K562 (cell line): Measurements from ENCODE around the gene SLC4A2. TPM values are rescaled to one million over a fixed set of nuclear protein-coding genes. Genes with fewer than 3 reads are reported as not detected.

Source experiments
- ATAC-seq: fragments of 200-7000 bp; cut with Tn5 transposase; 3 replicates; pipeline ENCODE4 v1.9.1; 2020; ENCODE audit warnings: moderate library complexity
- BruUV-seq: library from RNA; stranded (reverse); fragments of 400-500 nt; replicated peaks from 2 replicates; lab custom pipeline; 2021; lab: Mats Ljungman, UMichigan
- CTCF ChIA-PET: fragments of 300-600 bp; formaldehyde crosslinking; extraction: SDS; loops from one replicate; lab custom pipeline; 2021; ENCODE audit warnings: low intra/inter-chr PET ratio; lab: Yijun Ruan, JAX
- POLR2A ChIA-PET: fragments of 300-600, 350-650 bp; sonication (Branson Sonifier 250); formaldehyde crosslinking; extraction: SDS; loops from one replicate; lab custom pipeline; 2021; ENCODE audit warnings: antibody characterized with exemption, inconsistent platforms; lab: Yijun Ruan, JAX
- DNase-seq, 4 experiments: peaks; one replicate each; pipeline versions ENCODE4 v3.0.0 to v3.0.0-alpha.2; 2011 to 2018; ENCODE audit warnings: low spot score in 3 of 4, mixed read lengths in 3 of 4; ENCODE audit errors: extremely low read depth in 1 of 4
- FAIRE-seq: peaks from 2 replicates; lab custom pipeline; 2011; peaks lifted over from hg19 to GRCh38; lab: Jason Lieb, UNC
- H2AFZ ChIP-seq: 2 replicates; pipeline ENCODE4 v1.6.0; 2011; ENCODE audit warnings: low read depth, low read length, control low read depth, inconsistent platforms
- H3K27ac ChIP-seq: fragments of 200-600 bp; 3 replicates; pipeline ENCODE4 v1.8.0; 2011; ENCODE audit warnings: low read depth, mild to moderate bottlenecking, control low read depth, inconsistent platforms, low read length, moderate library complexity, mixed read lengths; ENCODE audit errors: extremely low read depth
- H3K27me3 ChIP-seq, 2 experiments: fragments of 300-600 bp in 1 of 2; 2 replicates in 1 of 2; 3 replicates in 1 of 2; pipeline versions ENCODE4 v1.6.0 to v1.8.0; 2011; ENCODE audit warnings: inconsistent platforms in 2 of 2, low read length in 2 of 2, mild to moderate bottlenecking in 1 of 2, mixed read lengths in 1 of 2, moderate library complexity in 1 of 2; ENCODE audit not compliant: control insufficient read depth in 2 of 2, insufficient read depth in 2 of 2
- H3K36me3 ChIP-seq: fragments of 300-600 bp; 3 replicates; pipeline ENCODE4 v1.8.0; 2011; ENCODE audit warnings: mild to moderate bottlenecking, low read length, inconsistent platforms; ENCODE audit not compliant: control insufficient read depth, insufficient read depth
- H3K4me1 ChIP-seq, 2 experiments: fragments of 200-600 bp in 1 of 2; replicated peaks in 1 of 2; 2 replicates in 1 of 2; 3 replicates in 1 of 2; pipeline versions ENCODE4 v1.5.1 to v1.8.0; 2011; ENCODE audit warnings: inconsistent platforms in 2 of 2, low read length in 2 of 2, mild to moderate bottlenecking in 1 of 2, mixed read lengths in 1 of 2, moderate library complexity in 1 of 2; ENCODE audit not compliant: control insufficient read depth in 2 of 2, insufficient read depth in 2 of 2
- H3K4me2 ChIP-seq: 2 replicates; pipeline ENCODE4 v1.6.1; 2011; ENCODE audit warnings: low read length, control low read depth, inconsistent platforms, mixed read lengths; ENCODE audit not compliant: insufficient read depth
- H3K4me3 ChIP-seq: fragments of 200-600 bp; sonication (generic), shearing (Covaris generic); 2 replicates; pipeline ENCODE4 v1.5.1; 2016; ENCODE audit warnings: control low read depth, inconsistent platforms
- H3K79me2 ChIP-seq: fragments of 200-600 bp; 3 replicates; pipeline ENCODE4 v1.8.0; 2011; ENCODE audit warnings: low read length, inconsistent platforms; ENCODE audit not compliant: control insufficient read depth, insufficient read depth
- H3K9ac ChIP-seq, 2 experiments: 2 replicates each; pipeline versions ENCODE4 v1.6.0 to v1.6.1; 2011; ENCODE audit warnings: low read depth in 2 of 2, low read length in 2 of 2, control low read depth in 1 of 2, inconsistent platforms in 1 of 2, mild to moderate bottlenecking in 1 of 2, mixed read lengths in 1 of 2; ENCODE audit not compliant: insufficient read depth in 1 of 2
- H3K9me1 ChIP-seq: one replicate; pipeline ENCODE4 v1.6.0; 2011; ENCODE audit warnings: inconsistent platforms, mild to moderate bottlenecking, low read length, moderate library complexity; ENCODE audit not compliant: control insufficient read depth, insufficient read depth
- H3K9me3 ChIP-seq: replicated peaks from 2 replicates; pipeline ENCODE4 v1.5.1; 2011; ENCODE audit warnings: low read depth, low read length, inconsistent platforms; ENCODE audit not compliant: control insufficient read depth, insufficient read depth
- H4K20me1 ChIP-seq: replicated peaks from 2 replicates; pipeline ENCODE4 v1.6.1; 2011; ENCODE audit warnings: low read length, inconsistent platforms, mixed read lengths; ENCODE audit not compliant: control insufficient read depth, insufficient read depth
- BACH1 ChIP-seq: fragments of 200-800 bp; sonication (Bioruptor generic); IDR thresholded peaks from 2 replicates; pipeline ENCODE4 v1.6.1; 2016; ENCODE audit warnings: missing genetic modification characterization, missing compliant biosample characterization
- CBFA2T3 ChIP-seq: fragments of 450-650 bp; IDR thresholded peaks from 2 replicates; pipeline ENCODE4 v1.6.1; 2017
- CEBPB ChIP-seq: fragments of 450-650 bp; IDR thresholded peaks from 2 replicates; pipeline ENCODE4 v1.6.1; 2016; ENCODE audit warnings: missing genetic modification characterization, missing compliant biosample characterization
- MAFG ChIP-seq: fragments of 450-650 bp; conservative IDR thresholded peaks from 2 replicates; pipeline ENCODE4 v1.6.1; 2016; ENCODE audit warnings: missing genetic modification characterization, missing compliant biosample characterization
- MECOM ChIP-seq: fragments of 250-450 bp; sonication (Bioruptor Pico); IDR thresholded peaks from 2 replicates; pipeline ENCODE4 v1.8.0; 2022; ENCODE audit warnings: inconsistent platforms
- MEIS2 ChIP-seq: fragments of 450-650 bp; IDR thresholded peaks from 2 replicates; pipeline ENCODE4 v1.6.1; 2014; ENCODE audit warnings: mild to moderate bottlenecking; ENCODE audit not compliant: partially characterized antibody
- MIER1 ChIP-seq: fragments of 450-650 bp; IDR thresholded peaks from 2 replicates; pipeline ENCODE4 v1.6.1; 2016; ENCODE audit warnings: antibody characterized with exemption, mild to moderate bottlenecking, low read depth
- NONO ChIP-seq, 2 experiments: fragments of 200-400 bp in 1 of 2; fragments of 450-650 bp in 1 of 2; formaldehyde crosslinking in 1 of 2; IDR thresholded peaks; 2 replicates each; pipeline ENCODE4 v1.6.1; 2017; ENCODE audit warnings: low read depth in 2 of 2, mild to moderate bottlenecking in 2 of 2, moderate library complexity in 2 of 2, low read length in 1 of 2
- RAD21 ChIP-seq, 2 experiments: fragments of 250-450 bp in 1 of 2; fragments of 450-650 bp in 1 of 2; sonication (Bioruptor Pico) in 1 of 2; formaldehyde crosslinking in 1 of 2; IDR thresholded peaks in 1 of 2; conservative IDR thresholded peaks in 1 of 2; 2 replicates each; pipeline versions ENCODE4 v1.4.0 to v1.8.0; 2020 to 2022; ENCODE audit warnings: mild to moderate bottlenecking in 2 of 2, moderate library complexity in 1 of 2
- SIN3B ChIP-seq: fragments of 450-650 bp; IDR thresholded peaks from 2 replicates; pipeline ENCODE4 v1.6.1; 2017; ENCODE audit warnings: low read depth, mild to moderate bottlenecking, moderate library complexity
- TCF3 ChIP-seq: sonication (generic); formaldehyde crosslinking; IDR thresholded peaks from 2 replicates; pipeline ENCODE4 v1.4.0; 2020; ENCODE audit warnings: mild to moderate bottlenecking, missing genetic modification reagents
- XRCC5 ChIP-seq: fragments of 200-400 bp; formaldehyde crosslinking; IDR thresholded peaks from 2 replicates; pipeline ENCODE4 v1.6.1; 2017; ENCODE audit warnings: low read depth, mild to moderate bottlenecking, low read length
- ZKSCAN3 ChIP-seq: fragments of 250-450 bp; sonication (Bioruptor Pico); IDR thresholded peaks from 2 replicates; pipeline ENCODE4 v1.4.0; 2020
- ZNF23 ChIP-seq: fragments of 250-450 bp; sonication (Bioruptor Pico); IDR thresholded peaks from 2 replicates; pipeline ENCODE4 v1.4.0; 2020; ENCODE audit warnings: mild to moderate bottlenecking
- WGBS: fragments of 100-300 bp; shearing (Covaris generic); methylation state at CpG from one replicate; pipeline ENCODE4 v1.1.6; 2016; ENCODE audit warnings: low coverage, mixed read lengths; ENCODE audit not compliant: insufficient coverage; ENCODE audit errors: missing lambda C conversion rate; 5-methylcytosine and 5-hydroxymethylcytosine counted together
- in situ Hi-C: fragments of 300-500 bp; cut with MboI; formaldehyde crosslinking; loops from 4 replicates; pipeline ENCODE4 v1.15.0; 2018; ENCODE audit warnings: inconsistent platforms, mixed read lengths
- intact Hi-C: fragments of 100-400 bp; cut with micrococcal nuclease; formaldehyde crosslinking; loops from 2 replicates; pipeline ENCODE4 v1.14.2; 2022
- polyA plus RNA-seq, 8 experiments: library from polyadenylated mRNA; depleted of rRNA in 4 of 8; stranded (reverse) in 5 of 8; unstranded in 3 of 8; fragments of >200 nt; fragmentation: Nextera tagmentation in 2 of 8; fragmentation: Illumina TruSeq in 1 of 8; extraction: Ambion mirVana in 2 of 8; extraction: Trizol in 1 of 8; gene quantifications; 2 replicates each; pipeline versions ENCODE4 v1.2.1 to v1.2.3, GENCODE V29; 2011 to 2014; ENCODE audit warnings: inconsistent platforms in 1 of 8, missing spikeins in 1 of 8
- total RNA-seq, 7 experiments: library from RNA; depleted of rRNA in 6 of 7; stranded (reverse); fragments of >200 nt in 6 of 7; fragmentation: Illumina TruSeq in 2 of 7; extraction: Trizol in 2 of 7; gene quantifications; 2 replicates each; pipeline versions ENCODE4 v1.2.1 to v1.2.3, GENCODE V29; 2011 to 2021; ENCODE audit warnings: low replicate concordance in 1 of 7
- TF ChIP-seq, protein P1 (sequence below): fragments of 200-400 bp; formaldehyde crosslinking; IDR thresholded peaks from 2 replicates; pipeline ENCODE4 v1.6.1; 2017; ENCODE audit warnings: mild to moderate bottlenecking, low read depth, low read length, moderate library complexity
- TF ChIP-seq, protein P2 (sequence below): fragments of 250-450 bp; sonication (Bioruptor Pico); IDR thresholded peaks from 2 replicates; pipeline ENCODE4 v1.5.0; 2021; ENCODE audit warnings: mild to moderate bottlenecking, borderline replicate concordance

SLC4A2 gene
- total and polyA plus RNA-seq, 9 of the 15 experiments (the other 6 are each of a cell fraction or from before 2014, with no cell fraction given) = 11.4 to 375 (median 130) TPM

DNA sequence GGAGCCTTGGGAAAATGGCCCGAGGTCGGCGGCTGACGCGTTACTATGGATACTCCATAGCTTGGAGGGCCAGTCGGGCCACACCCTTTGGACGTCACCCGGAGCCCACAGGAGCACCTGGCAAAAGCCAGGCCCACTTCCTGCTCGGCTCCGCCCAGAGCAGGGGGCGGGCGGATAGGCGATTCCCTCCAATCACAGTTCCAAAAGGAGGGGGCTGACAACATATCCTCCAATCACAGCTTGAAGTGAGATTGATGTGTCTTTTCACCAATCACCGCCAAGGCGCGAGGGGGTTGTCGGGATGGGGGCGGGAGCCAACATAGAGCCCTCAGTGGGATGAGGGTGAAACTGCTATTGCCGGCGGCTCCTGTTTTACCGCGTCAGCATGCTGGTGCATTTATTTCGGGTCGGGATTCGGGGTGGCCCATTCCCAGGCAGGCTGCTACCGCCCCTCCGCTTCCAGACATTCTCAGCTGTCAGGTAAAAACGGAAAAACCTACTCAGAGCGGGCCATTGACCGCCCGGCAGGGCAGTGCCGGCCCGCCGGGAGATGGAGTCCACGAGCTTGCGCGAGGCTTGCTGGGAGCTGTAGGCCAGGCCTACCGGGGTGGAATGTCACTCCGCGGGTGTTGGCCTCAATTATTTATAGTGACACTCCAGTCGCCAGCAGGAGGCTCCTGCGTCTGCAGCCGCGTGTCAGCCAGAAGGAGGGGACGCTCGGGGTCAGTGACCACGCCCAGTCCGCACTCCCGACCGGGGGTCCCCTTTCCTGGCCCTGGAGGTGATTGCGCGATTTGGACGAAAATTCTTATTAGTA lies 31.1 kb upstream of the SLC4A2 start, which contains the start of gene ABCB8:
TSS of gene ABCB8 (plus strand) at position 320 of the 817 bp plus-strand sequence. CDS start at position 386, 66 bp downstream.
- Histone ChIP-seq H3K4me1 (peaks cover 35 to 56% of the 10 kb centered on the region in 2 experiments), H3K9me1 (no peaks in the 10 kb centered on the region), H4K20me1 (no peaks in the 10 kb centered on the region), H3K27ac (peak within 1 kb of the TSS; percentile 73), H3K9ac (peak within 1 kb of the TSS; percentile 64 to 91), H3K4me3 (peak within 1 kb of the TSS; percentile 58), H3K27me3 (no peaks in the 10 kb centered on the region), H2AFZ (peak within 1 kb of the TSS; percentile 94), H3K36me3 (peaks cover 30% of the 10 kb centered on the region; the same call in 2 of the 3 replicates), H3K9me3 (no peaks in the 10 kb centered on the region), H3K79me2 (peaks cover 34% of the 10 kb centered on the region), H3K4me2 (peak within 1 kb of the TSS; percentile 82)
- BruUV-seq = TSS peak; percentile 79
- WGBS = under 1% methylated on average over 53 of the region's 53 CpGs
- intact Hi-C loops (loop anchor here (1.0 to 2.0 kb wide), 7 partner anchors 11 to 198 kb away; partner anchors contain the start of genes ABCF2 and TMUB1), in situ Hi-C loops (no loop called here)
- DNase-seq (peak; percentile 100), ATAC-seq (peak; percentile 93), FAIRE-seq (peak; percentile 100)
- ChIA-PET CTCF (interaction anchor here (0.6 to 2.4 kb wide), 8 partner anchors 20 to 145 kb away, joined by 3 to 33 read pairs (median 4); partner anchors contain the start of genes CDK5 and SLC4A2), POLR2A (interaction anchor here (0.5 to 14.3 kb wide), 22 partner anchors 9 to 174 kb away, joined by 3 to 146 read pairs (median 4); partner anchors contain the start of genes AGAP3 and FASTK)
- TF ChIP-seq XRCC5 = peak; percentile 20
- TF ChIP-seq ZKSCAN3 (CRISPR knock-in tag) = no peak
- peak in 1 of 2 experiments; percentile 55; a peak in 2 of 4 replicates for TF ChIP-seq NONO (IDR thresholded peaks at IDR 0.05; ENCODE audit: low read depth in 2 of 2, low read length in 1 of 2)
- TF ChIP-seq, protein P1, sequence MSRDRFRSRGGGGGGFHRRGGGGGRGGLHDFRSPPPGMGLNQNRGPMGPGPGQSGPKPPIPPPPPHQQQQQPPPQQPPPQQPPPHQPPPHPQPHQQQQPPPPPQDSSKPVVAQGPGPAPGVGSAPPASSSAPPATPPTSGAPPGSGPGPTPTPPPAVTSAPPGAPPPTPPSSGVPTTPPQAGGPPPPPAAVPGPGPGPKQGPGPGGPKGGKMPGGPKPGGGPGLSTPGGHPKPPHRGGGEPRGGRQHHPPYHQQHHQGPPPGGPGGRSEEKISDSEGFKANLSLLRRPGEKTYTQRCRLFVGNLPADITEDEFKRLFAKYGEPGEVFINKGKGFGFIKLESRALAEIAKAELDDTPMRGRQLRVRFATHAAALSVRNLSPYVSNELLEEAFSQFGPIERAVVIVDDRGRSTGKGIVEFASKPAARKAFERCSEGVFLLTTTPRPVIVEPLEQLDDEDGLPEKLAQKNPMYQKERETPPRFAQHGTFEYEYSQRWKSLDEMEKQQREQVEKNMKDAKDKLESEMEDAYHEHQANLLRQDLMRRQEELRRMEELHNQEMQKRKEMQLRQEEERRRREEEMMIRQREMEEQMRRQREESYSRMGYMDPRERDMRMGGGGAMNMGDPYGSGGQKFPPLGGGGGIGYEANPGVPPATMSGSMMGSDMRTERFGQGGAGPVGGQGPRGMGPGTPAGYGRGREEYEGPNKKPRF = no peak
- TF ChIP-seq ZNF23 (CRISPR knock-in tag) = no peak
- TF ChIP-seq TCF3 (CRISPR knock-in tag) = peak; percentile 16
- TF ChIP-seq SIN3B = peak; percentile 99
- TF ChIP-seq CEBPB (tag) = no peak
- TF ChIP-seq MAFG = peak; percentile 43
- peak; percentile 97 for TF ChIP-seq MEIS2
- TF ChIP-seq, protein P2, sequence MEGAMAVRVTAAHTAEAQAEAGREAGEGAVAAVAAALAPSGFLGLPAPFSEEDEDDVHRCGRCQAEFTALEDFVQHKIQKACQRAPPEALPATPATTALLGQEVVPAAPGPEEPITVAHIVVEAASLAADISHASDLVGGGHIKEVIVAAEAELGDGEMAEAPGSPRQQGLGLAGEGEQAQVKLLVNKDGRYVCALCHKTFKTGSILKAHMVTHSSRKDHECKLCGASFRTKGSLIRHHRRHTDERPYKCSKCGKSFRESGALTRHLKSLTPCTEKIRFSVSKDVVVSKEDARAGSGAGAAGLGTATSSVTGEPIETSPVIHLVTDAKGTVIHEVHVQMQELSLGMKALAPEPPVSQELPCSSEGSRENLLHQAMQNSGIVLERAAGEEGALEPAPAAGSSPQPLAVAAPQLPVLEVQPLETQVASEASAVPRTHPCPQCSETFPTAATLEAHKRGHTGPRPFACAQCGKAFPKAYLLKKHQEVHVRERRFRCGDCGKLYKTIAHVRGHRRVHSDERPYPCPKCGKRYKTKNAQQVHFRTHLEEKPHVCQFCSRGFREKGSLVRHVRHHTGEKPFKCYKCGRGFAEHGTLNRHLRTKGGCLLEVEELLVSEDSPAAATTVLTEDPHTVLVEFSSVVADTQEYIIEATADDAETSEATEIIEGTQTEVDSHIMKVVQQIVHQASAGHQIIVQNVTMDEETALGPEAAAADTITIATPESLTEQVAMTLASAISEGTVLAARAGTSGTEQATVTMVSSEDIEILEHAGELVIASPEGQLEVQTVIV (CRISPR knock-in tag) = no peak
- TF ChIP-seq CBFA2T3 = 0 out of 2 replicates have a peak, but pooled peaks have one; percentile 16
- TF ChIP-seq RAD21 (CRISPR knock-in tag; conservative IDR thresholded peaks at IDR 0.05 in 1 of 2, IDR thresholded peaks at IDR 0.05 in 1 of 2) = peak; percentile 85 to 89
- no peak for TF ChIP-seq MIER1
- TF ChIP-seq MECOM = no peak
- 0 out of 2 replicates have a peak, but pooled peaks have one; percentile 1 for TF ChIP-seq BACH1 (tag)
